GM21528 (cell line): ENCODE data around the gene OLFM2.
"Not testable (repeated sequence)": the region's sequence is repeated elsewhere in the genome, so short reads cannot be mapped to it uniquely, and the experiment has no call there.

ENCODE experiments used
- ATAC-seq: cut with Tn5 transposase; IDR thresholded peaks from one replicate; pipeline ENCODE4 v1.9.1; 2021; ENCODE audit warnings: mild to moderate bottlenecking, moderate library complexity; ENCODE audit not compliant: unreplicated experiment, low FRiP score

The OLFM2 gene

GRCh38 chr19:9871626-9872338 is 64.5 kb downstream of the OLFM2 start:
- no peak for ATAC-seq

- ATAC-seq = no peak
These were observed 67.2 kb downstream of the OLFM2 start for GRCh38 chr19:9868983-9869617.

DNA sequence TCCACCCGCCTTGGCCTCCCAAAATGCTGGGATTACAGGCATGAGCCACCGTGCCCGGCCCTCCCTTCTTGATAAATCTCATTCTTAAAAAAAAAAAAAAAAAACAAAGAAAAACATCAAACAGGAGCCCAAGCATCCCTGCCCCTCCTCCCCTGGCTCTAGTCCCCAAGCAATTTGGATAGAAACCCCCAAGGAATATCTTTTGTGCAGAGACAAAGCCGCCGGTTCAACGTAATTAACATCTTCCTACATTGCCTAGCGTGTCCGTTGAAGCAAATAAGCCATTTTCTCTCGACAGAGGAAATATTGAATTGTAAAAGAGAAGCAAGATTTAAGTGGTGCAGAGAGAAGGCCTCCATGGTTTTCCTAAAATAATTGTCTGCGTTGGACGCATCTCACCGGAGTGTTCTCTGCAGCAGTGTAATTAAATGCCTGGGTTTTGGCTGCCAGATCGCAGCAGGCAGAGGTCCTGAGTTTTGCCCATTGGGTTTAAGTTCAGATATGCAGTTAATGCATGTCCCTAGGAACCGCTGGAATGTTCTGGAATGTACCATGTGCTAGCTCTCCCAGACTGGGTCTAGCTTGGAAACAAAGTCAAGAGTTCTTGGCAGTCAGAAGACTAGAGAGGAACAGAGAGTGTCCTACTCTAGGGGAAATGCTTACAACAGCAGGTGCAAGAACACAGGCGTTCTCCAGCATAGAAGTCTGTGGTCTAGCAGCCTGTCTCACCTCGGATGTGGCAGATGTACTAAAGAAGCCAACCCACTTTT is 70.4 kb downstream of the OLFM2 start:
- ATAC-seq = no peak

DNA sequence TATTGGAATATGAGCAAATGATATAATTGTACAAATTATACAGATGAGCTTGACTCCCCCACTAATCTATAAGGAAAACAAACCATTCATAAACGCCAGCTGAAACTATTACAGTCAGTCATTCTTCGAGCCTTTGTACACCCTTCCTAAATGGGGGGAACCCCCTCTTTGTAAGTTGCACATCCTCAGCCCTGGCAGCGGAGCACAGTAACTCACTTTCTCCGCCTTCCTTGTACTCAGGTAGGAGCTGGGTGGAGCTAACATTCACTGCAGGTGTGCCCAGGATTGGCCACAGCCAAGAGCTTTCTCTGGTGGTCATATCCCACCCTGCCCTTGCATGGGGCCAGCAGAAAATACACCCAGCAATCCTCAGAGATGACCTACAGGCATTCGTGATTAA is 72.6 kb downstream of the OLFM2 start:
- no peak for ATAC-seq

DNA sequence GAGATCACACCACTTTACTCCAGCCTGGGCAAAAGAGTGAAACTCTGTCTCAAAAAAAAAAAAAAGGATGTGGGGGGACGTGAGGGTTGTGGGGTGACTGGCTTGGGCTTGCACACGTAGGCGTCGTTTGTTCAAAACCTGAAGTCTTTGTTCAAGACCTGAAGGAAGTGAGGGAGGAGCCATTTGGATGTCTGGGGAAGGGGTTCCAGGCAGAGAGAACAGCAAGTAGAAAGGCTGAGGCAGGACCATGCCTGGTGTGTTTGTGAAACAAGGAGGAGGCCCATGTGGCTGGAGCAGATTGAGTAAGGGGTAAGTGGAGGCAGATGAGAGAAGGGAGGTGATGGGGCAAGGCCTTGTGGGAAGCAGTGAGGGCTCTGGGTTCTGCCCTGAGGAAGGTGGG is 73.4 kb downstream of the OLFM2 start:
- ATAC-seq = no peak

DNA sequence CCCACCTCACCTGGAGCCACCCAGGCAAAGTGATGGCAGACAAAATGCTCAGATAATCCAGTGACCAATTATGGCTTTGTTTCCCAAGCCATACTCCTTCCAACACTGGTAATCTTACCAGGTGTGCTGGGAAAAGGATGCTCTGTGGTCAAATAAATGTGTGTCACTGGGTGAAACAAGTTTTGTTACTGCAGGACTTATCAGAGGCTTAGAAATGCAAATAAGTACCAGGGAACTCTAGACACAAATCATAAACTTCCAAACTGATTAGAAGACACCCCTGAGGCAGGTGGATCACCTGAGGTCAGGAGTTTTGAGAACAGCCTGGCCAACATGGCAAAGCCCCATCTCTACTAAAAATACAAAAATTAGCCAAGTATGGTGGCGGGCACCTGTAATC is 74.8 kb downstream of the OLFM2 start:
- ATAC-seq = no peak

GRCh38 chr19:9860407-9860806 is 75.9 kb downstream of the OLFM2 start:
- ATAC-seq = no peak

DNA sequence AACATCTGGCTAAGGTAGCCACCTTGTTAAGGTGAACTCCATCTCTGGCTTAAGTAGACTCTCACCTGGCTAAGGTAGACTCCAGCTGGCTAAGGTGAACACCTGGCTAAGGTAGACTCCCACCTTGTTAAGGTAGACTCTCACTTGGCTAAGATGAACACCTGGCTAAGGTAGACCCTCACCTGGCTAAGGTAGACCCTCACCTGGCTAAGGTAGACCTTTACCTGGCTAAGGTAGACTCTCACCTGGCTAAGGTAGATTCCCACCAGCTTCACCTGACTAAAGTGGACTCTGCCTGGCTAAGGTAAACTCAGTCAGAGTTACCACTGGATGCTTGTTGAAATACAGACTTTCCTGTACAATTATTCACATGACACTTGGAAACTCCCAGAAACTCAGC is 77.5 kb downstream of the OLFM2 start:
- no peak for ATAC-seq

GRCh38 chr19:9857920-9858746 is 78.2 kb downstream of the OLFM2 start:
- ATAC-seq = no peak

DNA sequence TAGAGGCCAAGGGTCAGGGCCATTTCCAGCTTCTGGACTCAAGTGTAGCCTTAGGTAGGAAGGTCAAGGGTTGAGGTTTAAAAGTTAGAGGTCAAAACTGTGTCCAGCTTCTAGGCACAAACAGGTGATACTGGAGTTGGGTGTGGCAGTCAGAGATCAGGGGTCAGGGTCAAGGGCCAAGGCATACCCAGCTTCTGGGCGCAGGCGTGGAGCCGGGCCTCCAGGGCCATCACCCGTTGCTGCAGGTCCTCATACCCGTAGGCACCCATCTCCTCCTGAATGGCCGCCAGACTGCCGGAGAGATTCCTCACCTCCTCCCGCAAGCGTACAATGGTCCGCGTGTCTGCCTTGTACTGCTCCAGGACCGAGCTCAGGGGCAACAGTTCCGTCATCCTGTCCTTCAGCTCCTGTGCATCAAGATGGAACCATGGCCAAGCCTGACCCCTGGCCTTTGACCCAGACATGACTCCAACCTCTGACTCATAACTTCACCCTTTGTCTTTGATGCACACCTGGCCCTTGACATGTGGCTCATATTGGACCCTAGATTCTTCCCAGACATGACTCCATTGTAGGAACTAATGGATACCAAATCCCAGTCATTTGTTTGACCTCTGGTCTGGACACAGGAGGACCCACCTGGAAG is 79.1 kb downstream of the OLFM2 start:
- ATAC-seq = no peak

DNA sequence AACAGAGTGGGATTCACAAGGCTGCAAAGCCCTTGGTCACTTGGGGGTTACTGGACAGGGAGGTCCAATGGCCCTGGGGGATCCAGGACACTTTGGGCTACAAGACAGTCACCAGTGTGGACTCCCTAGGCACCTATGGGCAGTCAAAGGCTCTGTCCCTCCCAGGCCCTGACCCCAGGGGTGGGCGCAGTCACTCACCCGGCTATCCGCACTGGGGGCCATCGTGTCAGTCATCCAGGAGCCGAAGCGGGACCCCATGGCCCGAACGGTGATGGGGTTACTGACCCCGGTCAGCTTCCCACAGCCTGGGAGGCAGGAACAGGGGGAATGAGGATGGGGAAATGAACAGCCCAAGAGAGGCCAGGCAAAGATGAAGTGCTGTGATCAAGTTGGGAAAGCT is 79.7 kb downstream of the OLFM2 start:
- no peak for ATAC-seq

DNA sequence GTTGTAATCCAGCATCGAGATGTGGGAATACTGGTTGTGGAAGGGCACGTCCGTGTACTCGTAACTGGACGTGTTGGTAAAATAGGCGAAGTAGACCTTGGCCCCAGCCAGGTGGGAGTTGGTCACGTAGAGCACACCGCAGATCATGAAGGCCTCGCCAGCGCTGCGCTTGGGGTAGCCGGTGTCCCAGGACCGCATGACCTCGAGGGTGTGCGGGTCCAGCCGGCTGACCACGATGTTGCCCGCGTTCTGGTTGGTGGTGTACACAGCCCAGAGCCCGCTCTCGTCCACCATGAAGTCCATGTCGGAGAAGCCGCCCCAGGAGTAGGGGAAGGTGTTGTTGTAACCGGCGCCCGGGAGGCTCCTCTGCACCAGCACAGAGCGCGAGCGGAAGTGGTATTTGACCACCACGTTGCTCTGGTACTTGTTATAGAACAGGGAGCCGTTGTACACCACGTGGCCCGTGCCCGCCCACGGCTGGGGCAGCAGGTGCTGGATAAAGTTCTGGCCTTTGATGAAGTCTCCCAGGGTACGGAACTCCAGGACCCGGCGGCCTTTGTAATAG is 82.0 kb downstream of the OLFM2 start:
- ATAC-seq = no peak

GRCh38 chr19:9850235-9850959 is 85.9 kb downstream of the OLFM2 start:
- ATAC-seq = no peak

GRCh38 chr19:9849791-9850190 is 86.5 kb downstream of the OLFM2 start:
- ATAC-seq = no peak

DNA sequence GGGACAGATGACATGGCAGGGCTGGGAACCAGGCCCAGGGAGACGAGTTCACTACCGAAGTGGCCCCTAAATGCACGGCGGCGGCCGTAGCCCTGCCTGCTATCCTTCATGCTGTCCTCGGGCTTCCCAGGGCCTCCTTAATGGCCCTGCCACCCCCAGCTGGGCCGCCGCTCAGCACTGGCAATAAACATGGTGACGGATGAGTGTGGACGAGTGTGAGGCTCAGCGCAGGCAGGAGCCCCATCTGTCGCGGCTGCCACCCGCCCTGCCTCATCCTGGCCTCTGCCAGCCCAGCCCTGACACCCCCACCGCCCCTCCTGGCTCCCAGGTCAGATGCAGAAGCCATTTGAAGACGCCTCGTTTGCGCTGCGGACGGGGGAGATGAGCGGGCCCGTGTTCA is 87.6 kb downstream of the OLFM2 start:
- no peak for ATAC-seq

DNA sequence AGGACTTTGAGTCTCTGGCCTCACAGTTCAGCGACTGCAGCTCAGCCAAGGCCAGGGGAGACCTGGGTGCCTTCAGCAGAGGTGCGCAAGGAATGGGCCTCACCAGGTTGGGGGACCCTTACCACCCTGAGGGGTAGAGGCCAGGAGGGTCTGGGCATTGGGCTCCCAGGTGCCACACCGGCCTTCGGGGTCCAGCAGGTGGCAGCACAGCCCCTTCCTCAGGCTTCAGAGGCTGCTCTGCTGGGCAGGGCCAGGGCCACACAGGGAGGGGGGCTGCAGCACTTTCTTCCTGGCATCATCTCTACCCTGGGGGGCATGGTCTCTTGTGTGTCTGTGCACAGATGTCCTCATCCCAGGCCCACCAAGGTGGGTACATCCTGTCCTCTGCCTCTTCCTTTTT is 88.3 kb downstream of the OLFM2 start:
- ATAC-seq = no peak

GRCh38 chr19:9847087-9847671 is 89.1 kb downstream of the OLFM2 start:
- ATAC-seq = no peak

DNA sequence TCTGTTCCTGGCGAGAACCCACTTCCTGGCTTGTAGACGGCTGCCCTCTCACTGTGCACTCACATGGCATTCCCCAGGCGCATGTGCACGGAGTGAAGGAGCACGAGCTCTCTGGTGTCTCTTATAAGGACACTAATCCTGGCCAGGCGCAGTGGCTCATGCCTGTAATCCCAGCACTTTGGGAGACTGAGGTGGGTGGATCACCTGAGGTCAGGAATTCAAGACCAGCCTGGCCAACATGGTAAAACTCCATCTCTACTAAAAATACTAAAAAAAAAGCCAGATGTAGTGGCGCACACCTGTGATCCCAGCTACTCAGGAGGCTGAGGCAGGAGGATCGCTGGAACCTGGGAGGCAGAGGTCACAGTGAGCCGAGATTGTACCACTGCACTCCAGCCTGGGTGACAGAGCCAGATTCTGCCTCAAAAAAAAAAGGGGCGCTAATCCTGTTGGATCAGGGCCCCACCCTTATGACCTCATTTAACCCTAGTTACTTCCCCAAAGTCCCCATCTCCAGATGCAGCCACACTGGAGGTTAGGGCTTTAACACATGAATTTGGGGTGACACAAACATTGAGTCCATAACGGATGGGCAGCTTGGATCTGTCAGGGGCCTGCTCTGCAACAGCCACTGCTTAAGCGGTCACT is 92.6 kb downstream of the OLFM2 start:
- not testable (repeated sequence) for ATAC-seq
